Measurements from ENCODE around the gene SH2D4B.
"Not testable (repeated sequence)": the region's sequence is repeated elsewhere in the genome, so short reads cannot be mapped to it uniquely, and the experiment has no call there.

The SH2D4B gene

DNA sequence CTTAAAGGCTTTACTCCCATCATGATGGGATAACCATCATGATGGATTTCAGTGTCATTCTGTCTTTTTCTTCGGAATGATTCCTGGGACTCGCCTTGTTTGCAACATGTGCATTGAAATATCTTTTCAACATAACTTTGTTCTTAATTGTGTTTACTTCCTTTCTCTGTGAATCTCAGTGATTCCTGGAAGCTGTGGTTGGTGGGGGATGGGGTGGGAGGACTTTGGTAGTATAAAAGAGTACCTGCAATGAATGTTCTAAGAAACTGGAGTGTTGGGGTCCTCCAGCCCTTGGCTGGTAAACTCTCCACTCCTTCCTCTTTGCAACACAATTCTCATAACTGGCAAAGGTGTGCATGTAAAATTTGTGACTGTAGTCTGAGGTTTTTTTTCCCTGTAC lies 11.5 kb upstream of the SH2D4B start:
- DNase-seq, result no peak

DNA sequence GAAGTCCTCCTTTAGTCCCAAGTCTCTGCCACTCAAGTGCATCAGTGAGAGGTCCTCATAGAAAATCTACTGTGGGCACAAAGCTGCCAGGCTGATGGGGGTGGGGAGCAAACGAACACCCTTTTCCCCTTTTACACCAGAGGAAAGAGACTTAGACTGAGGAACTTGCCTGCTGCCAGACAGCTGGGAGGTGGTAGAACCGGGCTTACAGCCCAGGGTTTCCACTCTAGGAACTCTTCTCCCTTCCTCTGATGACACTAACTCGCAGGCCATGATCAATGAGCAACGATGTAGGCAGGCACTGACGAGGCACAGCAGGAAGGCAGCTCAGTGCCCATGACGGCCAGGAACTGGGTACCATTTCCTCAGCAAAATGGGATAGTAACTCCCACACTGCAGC lies 11.0 kb upstream of the SH2D4B start:
- DNase-seq, result no peak

DNA sequence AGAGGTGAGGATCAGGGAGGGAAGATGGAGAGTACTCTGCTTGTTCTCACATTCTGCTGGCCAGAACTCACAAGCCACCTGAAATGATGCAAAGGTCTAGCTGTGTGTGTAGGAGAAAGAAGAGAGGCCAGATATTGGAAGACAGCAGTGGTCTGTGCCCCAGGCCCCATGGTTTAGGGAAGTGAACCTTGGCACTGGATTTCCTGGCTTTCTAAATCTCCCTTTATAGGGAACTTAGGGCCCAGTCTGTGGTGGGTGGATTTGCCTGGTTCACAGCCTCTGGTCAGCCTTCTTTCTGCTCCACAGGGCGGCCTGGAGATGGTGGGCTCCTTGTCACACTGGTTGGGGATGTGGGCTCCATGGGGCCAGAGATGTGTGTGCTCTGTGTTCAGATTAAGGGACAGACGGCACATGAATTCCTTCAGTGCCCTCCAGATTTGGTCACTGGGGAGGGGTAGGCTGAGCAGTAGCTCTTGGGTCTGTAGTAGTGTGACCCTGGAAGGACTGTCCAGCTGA lies 9.5 kb upstream of the SH2D4B start:
- no peak for DNase-seq

DNA sequence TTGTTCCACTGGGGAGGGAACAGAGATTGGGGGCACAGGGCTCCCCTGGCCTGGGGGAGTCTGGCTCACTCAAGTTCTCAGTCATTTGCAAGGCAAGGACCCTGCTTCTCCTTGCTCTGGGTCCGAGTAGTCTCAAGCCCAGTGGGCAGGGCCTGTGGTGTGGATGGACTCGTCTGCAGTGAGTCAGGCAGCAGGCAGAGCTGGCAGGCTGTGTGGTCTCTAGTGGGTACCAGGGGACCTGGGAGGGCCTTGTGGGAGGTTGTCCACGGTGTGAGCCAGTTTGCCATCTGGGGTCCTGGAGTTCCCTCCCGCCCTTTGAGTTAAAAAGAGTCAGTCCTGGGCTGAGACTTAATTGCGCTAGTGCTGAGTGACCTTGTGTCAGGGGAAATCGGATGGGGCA lies 8.8 kb upstream of the SH2D4B start:
- no peak for DNase-seq

DNA sequence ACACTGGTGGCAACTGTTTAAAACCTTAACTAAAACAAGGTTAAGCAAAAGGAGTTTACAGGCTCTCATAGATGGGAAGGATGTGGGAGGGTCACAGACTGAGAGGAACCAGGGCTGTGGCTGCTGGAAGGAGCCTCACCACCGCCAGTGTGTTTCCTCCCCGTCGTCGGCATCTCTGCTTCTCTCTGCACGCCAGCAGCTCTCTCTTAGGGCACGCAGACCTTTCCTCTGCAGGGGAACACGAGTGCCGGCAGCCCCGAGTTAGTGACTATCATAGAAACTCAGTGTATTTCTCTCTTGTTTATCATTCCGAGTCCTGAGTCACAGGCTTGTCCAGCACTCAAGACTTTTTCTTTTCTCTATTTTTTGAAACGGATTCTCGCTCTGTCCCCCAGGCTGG lies 8.1 kb upstream of the SH2D4B start:
- no peak for DNase-seq

DNA sequence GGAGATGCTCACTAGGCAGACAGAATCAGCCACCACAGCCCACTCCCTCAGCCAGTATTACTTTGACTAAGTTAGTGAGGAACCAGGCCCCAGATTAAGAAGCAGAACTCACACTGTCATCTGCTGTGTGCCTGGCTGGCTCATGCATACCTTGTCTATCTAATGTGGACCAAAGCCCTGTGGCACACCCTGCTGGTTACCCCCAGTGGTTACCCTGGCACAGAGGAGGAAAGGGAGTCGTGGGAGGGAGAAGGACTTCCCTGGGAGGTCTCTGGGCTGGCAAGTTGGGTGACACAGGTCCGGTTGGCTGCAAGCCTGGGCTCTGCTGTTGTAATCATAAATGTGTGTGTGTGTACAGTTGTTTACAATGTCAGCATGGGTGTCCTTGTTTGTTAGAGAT lies 7.5 kb upstream of the SH2D4B start:
- DNase-seq, result peak; percentile 28

DNA sequence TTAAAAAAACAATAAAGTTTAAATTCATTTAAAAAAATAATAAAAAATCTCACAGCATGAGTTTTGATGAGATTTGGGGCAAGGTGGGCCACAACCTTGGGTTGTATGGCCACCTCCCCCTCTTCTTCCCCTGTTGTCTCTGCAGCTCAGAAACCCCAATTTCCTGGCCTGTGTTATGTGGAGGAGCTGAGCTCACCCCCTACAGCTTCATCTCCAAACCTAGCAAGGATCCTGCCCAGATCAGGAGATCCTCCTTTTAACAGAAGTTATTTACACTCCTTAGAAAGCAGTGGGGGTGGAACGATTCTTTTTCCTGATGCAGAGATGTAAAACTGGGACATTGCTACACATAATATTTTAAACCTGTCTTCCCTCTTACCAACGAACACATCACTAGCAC lies 6.9 kb upstream of the SH2D4B start:
- no peak for DNase-seq

DNA sequence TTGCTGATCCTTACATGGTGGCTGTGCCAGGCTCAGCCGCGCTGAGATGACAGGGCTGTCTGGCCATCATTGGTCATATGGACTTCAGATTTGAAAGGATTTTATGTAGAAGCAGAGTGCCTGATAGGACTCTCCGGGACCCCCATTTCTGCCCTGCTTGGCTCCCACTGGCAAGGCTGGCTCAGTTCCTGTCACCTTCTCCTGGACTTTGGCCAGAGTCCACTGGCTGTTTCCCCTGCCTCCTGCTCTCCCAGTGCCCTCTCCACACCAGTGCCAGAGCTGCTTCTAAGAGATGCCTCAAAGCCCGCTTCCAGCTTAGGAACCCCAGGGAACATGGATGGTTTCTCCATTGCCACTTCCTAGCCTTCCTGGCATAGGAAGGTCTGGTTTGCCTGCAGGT lies 5.1 kb upstream of the SH2D4B start:
- no peak for DNase-seq

DNA sequence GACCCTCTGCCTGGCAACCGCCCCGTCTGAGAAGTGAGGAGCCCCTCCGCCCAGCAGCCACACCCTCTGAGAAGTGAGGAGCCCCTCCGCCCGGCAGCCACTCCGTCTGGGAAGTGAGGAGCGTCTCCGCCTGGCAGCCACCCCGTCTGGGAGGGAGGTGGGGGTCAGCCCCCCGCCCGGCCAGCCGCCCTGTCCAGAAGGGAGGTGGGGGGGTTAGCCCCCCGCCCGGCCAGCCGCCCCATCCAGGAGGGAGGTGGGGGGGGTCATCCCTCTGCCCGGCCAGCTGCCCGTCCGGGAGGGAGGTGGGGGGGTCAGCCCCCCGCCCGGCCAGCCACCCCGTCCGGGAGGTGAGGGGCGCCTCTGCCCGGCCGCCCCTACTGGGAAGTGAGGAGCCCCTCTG lies 3.6 kb upstream of the SH2D4B start:
- not testable (repeated sequence) for DNase-seq

DNA sequence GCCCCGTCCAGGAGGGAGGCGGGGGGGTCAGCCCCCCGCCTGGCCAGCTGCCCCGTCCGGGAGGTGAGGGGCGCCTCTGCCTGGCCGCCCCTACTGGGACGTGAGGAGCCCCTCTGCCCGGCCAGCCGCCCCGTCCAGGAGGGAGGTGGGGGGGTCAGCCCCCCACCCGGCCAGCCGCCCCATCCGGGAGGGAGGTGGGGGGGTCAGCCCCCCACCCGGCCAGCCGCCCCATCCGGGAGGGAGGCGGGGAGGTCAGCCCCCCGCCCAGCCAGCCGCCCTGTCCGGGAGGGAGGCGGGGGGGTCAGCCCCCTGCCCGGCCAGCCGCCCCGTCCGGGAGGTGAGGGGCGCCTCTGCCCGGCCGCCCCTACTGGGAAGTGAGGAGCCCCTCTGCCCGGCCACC lies 3.1 kb upstream of the SH2D4B start:
- not testable (repeated sequence) for DNase-seq

DNA sequence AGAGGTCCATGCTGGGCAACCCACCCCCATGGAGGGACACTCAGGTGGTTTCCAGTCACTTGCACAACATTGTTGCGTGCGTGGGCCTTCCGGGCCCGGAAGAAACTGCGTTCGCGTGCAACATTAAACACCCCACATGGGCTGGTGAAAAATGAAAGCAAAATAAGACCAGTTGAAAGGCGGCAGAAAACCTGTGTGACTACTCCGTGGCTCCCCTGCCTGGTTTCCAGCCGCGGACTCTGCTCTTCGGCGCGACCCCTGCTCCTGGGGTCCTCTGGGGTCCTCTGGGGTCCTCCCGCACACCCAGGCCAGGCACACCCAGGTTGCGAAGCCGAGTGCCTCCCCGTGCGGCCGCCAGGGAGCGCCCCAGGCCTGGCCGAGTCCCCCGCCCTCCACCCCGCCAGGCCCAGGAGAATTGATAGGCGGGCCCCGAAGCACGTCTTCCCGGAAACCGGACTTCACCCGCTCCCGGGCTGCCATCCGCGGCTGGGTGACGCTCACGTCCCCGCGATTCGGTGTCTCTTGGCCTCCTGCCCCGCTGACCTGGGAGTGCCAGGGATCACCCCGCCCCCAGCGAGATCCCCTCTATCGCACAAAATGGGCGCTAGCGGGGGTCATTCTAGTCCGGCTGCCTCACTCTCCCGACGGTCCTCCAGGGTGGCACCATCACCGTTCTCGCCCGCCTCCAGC lies 1.9 kb upstream of the SH2D4B start:
- peak; percentile 93 for DNase-seq

DNA sequence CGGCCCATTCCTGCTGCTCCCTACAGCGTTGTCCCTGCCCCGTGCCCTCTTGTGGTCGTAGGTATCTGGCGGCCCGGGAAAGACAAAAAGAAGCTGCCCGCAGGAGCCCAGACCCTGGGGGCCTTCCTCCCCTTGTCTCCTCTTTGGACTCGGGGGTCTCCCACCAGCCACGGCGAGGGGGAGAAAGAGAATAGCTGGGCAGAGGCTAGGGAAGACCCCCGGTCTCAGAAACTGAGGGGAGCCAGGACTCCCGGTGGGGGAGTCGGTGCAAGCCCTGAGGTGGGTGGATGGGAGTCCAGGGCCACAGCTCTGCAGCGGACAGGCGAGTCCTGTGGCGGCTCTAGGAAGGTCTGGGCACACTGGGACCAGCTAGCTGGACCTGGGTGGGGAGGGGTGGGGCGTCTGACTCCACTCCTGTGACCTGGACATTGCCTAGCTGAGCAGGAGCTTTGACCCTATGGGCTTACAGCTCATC lies 1.3 kb upstream of the SH2D4B start:
- DNase-seq, result peak; percentile 38

DNA sequence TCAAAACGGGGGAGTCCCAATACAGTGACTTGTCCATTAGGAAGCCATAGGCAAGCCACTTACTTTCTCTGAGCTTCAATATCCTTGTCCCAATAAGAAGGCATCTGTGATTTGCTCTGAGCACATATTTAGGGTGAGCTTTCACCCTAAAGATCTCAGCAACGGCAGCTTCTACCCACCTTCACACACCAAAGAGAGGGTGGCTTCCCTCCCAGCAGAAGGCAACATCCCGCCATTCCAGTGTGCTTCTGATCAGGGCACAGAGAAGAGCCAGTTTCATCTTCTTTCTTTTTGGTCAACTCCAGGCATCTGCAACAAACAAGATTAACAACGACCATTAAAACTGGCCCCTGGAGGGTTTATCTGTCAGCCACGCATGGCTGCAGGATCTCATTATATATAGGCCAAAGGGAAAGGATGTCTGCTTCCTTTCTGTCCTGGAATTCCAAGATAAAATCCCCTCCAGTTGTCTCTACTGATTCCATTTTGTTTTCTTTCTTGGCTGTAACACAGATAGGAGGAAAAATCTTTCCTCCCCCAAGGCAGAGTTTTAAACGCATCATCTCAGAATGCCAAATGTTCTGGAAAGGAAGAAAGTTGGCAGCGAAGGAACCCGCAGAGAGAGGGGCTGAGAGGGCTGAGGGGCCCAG lies 491 bp upstream of the SH2D4B start:
- no peak for DNase-seq

DNA sequence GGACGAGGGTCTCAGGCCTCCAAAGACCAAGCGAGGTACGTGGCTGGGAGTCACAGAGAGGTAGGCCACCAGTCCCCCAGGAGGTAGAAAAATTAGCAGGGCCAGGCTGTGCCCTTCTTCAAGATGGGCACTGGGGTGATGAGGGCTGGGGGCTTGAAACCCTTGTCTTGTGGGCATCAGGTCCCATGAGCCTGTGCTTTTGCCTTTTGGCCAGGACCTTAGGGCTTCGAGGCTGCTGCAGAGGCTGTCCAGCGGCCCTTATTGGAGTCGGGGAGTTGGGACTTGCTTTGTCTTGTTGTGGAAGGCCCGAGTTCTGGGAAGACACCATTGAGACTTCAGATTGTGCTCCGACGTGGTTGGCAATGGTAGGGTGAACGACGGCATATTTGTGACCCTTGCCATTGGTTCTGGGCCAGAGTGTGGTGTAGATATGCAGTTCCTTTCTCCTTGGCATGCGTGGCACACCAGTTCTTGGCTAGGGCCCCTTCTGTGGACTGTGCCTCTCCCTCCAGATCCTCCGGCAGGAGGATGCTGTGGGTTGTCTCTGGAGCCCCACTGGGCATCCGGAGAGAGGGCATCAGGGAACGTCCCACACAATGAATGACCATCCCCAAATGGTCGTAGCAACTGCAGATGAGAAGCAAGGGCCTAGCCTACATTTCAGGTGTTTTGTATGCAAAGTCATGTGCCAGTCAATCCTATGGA lies 931 bp downstream of the SH2D4B start:
- no peak for DNase-seq

DNA sequence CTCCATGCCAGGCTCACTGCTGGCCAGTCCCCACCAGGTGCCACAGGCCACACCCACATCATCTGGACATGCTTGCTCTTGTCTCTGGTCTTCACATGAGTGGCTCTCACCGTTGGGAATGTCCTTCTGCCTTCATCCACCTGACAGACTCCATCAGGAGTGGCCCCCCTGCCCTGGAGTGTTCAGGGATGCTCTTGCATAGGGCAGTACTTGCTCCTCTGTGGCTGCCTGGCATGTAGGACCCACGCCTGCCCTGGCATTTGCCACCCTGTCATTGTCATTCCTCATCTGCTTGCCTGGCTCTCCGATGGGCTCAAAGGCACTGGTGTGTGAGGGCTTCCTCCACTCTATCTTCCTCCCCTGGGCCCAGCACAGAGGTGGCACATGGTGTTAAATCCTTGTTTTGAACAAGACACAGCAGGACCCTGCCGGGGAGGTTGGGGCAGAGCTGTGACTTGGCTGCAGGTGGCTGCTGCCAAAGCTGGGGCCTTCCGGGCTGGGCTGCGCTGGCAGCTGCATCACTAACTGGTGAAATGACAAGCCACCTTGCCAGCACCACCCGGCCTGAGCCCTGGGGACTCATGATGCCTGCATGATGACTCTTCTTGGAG lies 1.8 kb downstream of the SH2D4B start:
- DNase-seq, result peak; percentile 38

DNA sequence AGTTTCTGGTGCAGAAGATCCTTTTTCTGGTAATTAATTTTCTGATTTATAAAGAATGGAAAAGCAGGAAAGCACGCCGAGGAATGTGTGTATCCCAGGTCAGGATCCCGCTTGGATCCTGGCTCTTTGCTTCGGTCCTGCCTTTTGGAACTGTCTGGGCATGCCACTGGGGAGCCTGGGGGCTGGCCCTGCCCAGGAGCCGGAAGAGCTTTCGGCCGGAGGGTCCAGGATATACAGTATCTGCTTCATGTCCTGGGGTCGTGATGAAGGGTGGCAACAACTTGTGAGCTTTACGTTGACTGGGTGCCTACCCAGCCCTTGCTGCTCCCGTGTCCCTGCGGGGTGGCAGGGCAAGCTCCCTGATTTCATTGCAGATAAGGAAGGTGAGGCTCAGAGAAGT lies 2.4 kb downstream of the SH2D4B start:
- DNase-seq, result no peak

DNA sequence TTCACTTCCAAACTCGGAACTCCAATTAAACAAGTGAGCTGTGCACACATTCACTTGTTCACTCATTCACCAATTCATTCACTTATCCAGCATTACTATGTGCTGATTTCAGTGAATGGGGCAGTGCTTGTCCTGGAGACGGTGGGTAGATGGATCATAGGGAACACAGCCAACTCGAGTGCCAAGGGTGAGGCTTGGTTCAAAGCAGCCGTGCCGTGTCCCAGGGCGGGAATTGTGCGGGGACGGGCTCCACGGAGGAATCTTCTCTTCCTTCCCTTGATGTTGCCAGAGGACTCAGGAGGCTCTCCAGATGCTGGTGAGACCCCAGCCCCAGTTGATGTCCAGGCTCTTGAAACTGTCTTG lies 2.9 kb downstream of the SH2D4B start:
- no peak for DNase-seq

DNA sequence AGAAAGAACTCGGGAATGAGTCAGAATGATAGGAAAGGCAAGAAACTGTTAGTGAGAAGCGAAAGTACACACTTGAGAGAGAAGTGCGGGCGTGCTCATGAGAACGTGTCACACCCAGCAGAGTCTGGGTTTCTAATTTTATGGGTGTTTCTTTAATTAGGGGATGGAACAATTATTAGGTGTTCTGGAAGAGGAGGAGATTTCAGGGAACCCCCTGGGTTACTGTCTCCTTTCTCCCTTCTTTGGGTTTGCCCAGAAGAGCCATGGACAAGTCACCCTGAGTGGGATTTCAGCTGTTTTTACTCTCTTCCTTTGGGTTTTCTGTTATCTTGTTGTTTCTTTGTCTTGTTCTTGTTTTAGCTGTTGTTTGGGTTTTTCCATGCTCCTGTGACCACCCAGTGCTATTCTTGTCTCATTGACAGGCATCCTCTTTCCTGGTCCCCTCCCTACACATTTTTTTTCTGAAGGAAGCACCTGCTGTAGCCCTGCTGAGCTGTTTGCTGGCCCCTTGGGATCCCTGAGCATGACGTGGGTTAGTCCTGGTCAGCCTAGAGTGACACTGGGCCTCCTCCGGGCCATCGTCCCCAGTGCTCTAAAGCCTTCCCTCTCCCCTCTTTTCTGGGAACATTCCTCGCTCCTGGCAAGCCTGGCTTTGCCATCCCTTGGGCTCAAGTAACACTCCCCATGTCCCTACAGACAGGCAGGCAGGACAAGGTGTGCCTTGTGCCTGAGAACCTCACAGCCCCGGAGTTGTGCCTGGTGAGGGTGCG lies 3.5 kb downstream of the SH2D4B start:
- no peak for DNase-seq

DNA sequence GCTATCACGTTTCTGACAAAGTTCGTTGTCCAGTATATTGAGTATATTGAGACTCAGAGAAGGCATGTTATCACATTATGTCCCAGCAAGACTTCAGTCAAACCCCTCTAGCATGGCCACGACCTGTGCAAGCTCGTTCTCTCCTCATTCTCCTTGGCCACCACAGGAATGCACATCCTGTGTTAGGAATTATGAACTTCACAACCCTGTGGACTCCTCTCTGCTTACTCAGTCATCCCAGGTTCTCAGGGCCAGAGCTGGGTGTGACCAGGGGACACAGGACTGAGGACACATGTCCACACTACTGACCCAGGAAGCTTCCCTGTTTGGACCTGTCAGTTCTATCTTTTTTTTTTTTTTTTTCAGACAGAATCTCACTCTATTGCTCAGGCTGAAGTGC lies 4.4 kb downstream of the SH2D4B start:
- no peak for DNase-seq

DNA sequence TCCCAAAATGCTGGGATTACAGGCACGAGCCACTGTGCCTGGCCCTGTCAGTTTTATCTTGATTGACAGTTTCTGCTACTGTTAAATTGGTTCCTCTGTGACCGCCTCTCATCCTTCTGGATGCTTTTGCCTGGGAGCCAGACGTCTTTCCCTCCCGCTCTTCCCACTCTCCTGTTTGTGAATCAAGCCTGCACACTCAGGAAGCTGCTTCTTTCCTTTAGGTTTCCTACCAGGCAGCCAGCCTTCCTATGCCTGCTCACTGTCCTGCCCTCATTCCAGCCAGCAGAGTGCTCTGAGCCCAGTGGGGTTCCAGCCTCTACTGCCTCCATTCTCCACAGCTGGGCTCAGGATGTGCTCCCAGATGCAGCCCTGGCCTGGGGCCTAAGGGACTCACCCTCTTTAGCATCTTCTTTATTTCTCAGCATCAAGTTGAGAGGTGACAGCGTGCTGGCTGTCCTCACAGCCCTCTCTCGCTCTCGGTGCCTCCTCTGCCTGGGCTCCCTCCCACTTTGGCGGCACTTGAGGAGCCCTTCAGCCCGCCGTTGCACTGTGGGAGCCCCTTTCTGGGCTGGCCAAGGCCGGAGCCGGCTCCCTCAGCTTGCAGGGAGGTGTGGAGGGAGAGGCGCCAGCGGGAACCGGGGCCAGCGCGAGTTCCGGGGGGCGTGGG lies 5.1 kb downstream of the SH2D4B start:
- DNase-seq, result no peak

DNA sequence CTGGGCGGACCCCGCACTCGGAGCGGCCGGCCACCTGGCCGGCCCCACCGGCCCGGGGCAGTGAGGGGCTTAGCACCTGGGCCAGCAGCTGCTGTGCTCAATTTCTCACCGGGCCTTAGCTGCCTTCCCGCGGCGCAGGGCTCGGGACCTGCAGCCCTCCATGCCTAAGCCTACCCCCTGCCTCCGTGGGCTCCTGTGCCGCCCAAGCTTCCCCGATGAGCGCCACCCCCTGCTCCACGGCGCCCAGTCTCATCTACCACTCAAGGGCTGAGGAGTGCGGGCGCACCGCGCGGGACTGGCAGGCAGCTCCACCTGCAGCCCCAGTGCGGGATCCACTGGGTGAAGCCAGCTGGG lies 5.6 kb downstream of the SH2D4B start:
- not testable (repeated sequence) for DNase-seq

DNA sequence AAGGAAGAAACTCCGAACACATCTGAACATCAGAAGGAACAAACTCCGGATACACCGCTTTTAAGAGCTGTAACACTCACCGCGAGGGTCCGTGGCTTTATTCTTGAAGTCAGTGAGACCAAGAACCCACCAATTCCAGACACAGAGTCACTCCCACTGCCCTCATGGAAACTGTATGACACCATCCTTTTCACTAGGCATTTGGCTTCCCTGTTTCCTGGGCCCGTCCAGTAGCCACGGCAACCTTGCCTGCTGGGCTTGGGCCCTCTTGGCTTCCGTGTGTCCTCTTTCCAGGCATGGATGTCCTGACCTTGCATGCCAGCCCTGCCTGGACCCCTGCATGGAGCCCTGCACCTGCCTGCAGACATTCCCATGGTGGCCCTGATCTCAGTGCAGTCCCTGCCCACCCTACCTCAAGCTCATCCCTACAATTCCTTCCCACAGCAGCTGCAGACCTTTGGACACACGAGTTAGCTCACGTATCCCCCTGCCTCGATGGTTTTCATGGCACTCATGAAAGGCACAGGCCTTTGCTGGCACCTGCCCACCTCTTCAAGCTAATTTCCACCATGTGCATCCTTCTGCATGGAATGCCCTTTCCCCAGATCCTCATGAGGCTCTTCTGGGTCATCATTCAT lies 6.7 kb downstream of the SH2D4B start:
- peak; percentile 11 for DNase-seq

Measured in DMS53 (cell line).